Keratinocyte (primary cell): ENCODE results near the gene CYP4X1.

Experiments used
- EZH2 ChIP-seq: IDR thresholded peaks from one replicate; pipeline ENCODE4 v1.6.1; 2012; ENCODE audit warnings: inconsistent platforms, mild to moderate bottlenecking, low read length, moderate library complexity
- TF ChIP-seq, protein P1 (sequence below), 3 experiments: IDR thresholded peaks in 1 of 3; conservative IDR thresholded peaks in 1 of 3; optimal IDR thresholded peaks in 1 of 3; 2 replicates in 2 of 3; 3 replicates in 1 of 3; pipeline versions ENCODE3 to v1.5.1; 2011; ENCODE audit warnings: low read length in 3 of 3, mild to moderate bottlenecking in 3 of 3, moderate library complexity in 2 of 3, control low read depth in 1 of 3, inconsistent platforms in 1 of 3; ENCODE audit not compliant: insufficient read depth in 2 of 3; ENCODE audit errors: extremely low read depth in 1 of 3

GRCh38 chr1:46983166-46983829, 40.2 kb upstream of the CYP4X1 start:
- TF ChIP-seq, protein P1, sequence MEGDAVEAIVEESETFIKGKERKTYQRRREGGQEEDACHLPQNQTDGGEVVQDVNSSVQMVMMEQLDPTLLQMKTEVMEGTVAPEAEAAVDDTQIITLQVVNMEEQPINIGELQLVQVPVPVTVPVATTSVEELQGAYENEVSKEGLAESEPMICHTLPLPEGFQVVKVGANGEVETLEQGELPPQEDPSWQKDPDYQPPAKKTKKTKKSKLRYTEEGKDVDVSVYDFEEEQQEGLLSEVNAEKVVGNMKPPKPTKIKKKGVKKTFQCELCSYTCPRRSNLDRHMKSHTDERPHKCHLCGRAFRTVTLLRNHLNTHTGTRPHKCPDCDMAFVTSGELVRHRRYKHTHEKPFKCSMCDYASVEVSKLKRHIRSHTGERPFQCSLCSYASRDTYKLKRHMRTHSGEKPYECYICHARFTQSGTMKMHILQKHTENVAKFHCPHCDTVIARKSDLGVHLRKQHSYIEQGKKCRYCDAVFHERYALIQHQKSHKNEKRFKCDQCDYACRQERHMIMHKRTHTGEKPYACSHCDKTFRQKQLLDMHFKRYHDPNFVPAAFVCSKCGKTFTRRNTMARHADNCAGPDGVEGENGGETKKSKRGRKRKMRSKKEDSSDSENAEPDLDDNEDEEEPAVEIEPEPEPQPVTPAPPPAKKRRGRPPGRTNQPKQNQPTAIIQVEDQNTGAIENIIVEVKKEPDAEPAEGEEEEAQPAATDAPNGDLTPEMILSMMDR (optimal IDR thresholded peaks at IDR 0.05 in 1 of 3, IDR thresholded peaks at IDR 0.05 in 1 of 3, conservative IDR thresholded peaks at IDR 0.05 in 1 of 3; ENCODE audit: extremely low read depth in 1 of 3, insufficient read depth in 2 of 3, low read length in 3 of 3) = no peak
- TF ChIP-seq EZH2 = no peak
